Measurements from ENCODE around the gene NSUN2.

DNA sequence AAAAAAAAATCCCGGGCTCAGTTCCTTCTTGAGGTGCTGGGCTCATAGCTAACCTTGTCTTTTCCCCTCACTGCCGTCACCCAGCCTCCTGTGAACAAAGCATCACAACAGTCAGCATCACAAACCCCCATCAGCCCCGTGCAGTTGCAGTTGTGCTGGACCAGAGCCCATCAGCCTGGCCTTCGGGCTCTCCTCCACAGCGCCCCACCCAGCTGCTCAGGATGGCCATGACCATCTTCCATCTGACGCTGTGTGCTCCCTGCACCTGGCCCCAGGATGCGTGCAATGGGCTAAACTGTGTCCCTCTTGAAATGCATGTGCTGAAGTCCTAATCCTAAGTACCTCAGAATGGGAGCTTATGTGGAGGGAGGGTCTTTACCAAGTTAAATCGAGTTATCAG lies 48.1 kb downstream of the NSUN2 start:
- TF ChIP-seq CTCF (IDR thresholded peaks at IDR 0.05): no peak
- no peak for TF ChIP-seq POLR2A (IDR thresholded peaks at IDR 0.05)
